Activated naive CD8-positive, alpha-beta T cell (primary cell): ENCODE results near the gene GRB14.

Experiments used
- H3K27ac Mint-ChIP-seq: one replicate; pipeline ENCODE4 v1.8.0; 2021; ENCODE audit warnings: mixed read lengths
- H3K27me3 Mint-ChIP-seq: one replicate; pipeline ENCODE4 v1.8.0; 2021; ENCODE audit warnings: mixed read lengths
- H3K36me3 Mint-ChIP-seq: one replicate; pipeline ENCODE4 v1.8.0; 2021; ENCODE audit warnings: mixed read lengths
- H3K4me1 Mint-ChIP-seq: one replicate; pipeline ENCODE4 v1.8.0; 2021; ENCODE audit warnings: low read depth, mixed read lengths
- H3K4me3 Mint-ChIP-seq: one replicate; pipeline ENCODE4 v1.8.0; 2021; ENCODE audit warnings: mild to moderate bottlenecking, mixed read lengths
- H3K9me3 Mint-ChIP-seq: one replicate; pipeline ENCODE4 v1.8.0; 2021; ENCODE audit warnings: low read depth, mixed read lengths

GRB14 gene

GRCh38 chr2:164625378-164625971 lies 4.2 kb upstream of the GRB14 start:
- Mint-ChIP-seq H3K27ac (no peak overlapping the region), H3K4me1 (peaks cover 4% of the 10 kb centered on the region), H3K4me3 (no peak overlapping the region), H3K27me3 (peaks cover 8% of the 10 kb centered on the region), H3K36me3 (no peaks in the 10 kb centered on the region), H3K9me3 (no peaks in the 10 kb centered on the region)

GRCh38 chr2:164624316-164624715 lies 3.0 kb upstream of the GRB14 start:
- no peaks in the 10 kb centered on the region for H3K9me3 Mint-ChIP-seq
- H3K27me3 Mint-ChIP-seq, result peaks cover 8% of the 10 kb centered on the region
- H3K4me3 Mint-ChIP-seq, result no peak overlapping the region
- H3K27ac Mint-ChIP-seq, result no peak overlapping the region
- peaks cover 7% of the 10 kb centered on the region for H3K4me1 Mint-ChIP-seq
- H3K36me3 Mint-ChIP-seq, result no peaks in the 10 kb centered on the region

DNA sequence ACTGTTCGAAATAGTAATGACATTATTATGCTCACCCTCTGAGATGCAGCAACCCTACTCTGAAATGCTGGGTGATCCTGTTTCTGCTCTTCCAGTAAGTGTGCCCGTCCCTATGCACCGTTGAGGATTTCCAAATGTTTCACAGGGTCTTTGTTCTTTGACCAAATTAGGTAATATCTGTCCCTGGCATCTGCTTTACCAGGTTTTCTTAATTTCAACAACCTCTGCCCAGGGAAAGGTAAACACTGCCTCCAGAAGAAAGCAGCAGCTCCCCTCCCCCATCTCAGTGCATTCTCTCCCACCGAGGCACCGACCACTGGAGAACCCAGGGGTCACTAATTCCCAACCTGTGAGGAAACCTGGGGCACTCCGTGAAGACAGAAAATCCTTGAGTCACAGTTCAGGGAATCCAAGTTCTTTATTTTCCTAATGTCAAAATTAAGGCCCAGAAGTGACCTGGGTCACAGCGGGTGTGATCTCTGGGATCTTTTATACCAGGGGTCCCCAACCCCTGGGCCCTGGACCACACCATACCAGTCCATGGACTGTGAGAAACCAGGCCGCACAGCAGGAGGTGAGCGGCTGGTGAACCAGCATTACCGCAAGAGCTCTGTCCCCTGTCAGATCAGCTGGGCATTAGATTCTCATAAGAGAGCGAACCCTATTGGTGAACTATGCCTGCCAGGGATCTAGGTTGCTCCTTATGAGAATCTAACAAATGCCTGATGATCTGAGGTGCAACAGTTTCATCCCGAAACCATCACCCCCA lies 1.2 kb upstream of the GRB14 start:
- H3K36me3 Mint-ChIP-seq, result no peaks in the 10 kb centered on the region

DNA sequence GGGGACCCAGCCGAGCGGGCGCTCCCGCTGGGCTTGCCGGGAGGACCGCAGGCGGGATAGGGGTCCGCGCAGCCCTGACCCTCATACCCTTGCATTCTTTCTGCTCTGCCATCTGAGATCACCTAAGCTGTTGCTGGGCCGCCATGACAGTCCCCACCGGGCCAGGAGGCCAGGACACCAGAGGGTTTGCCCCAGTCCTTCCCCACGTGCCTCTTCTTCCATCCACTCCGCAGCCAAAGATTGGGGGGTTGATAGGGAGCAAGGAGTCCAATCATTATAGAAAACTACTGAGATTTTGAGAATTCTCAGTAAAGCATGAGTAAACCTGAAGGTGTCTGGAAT lies 453 bp upstream of the GRB14 start:
- Mint-ChIP-seq H3K27ac (no peak overlapping the region), H3K9me3 (peaks cover 3% of the 10 kb centered on the region), H3K27me3 (peaks cover 12% of the 10 kb centered on the region), H3K36me3 (no peaks in the 10 kb centered on the region), H3K4me1 (peaks cover 7% of the 10 kb centered on the region), H3K4me3 (peak overlapping the region; percentile 70)

More for the DNA sequence above, 1.2 kb upstream of the GRB14 start:
- peaks cover 3% of the 10 kb centered on the region for H3K9me3 Mint-ChIP-seq
- no peak overlapping the region for H3K4me3 Mint-ChIP-seq
- peaks cover 7% of the 10 kb centered on the region for H3K4me1 Mint-ChIP-seq
- H3K27me3 Mint-ChIP-seq, result peaks cover 12% of the 10 kb centered on the region
- H3K27ac Mint-ChIP-seq, result no peak overlapping the region

DNA sequence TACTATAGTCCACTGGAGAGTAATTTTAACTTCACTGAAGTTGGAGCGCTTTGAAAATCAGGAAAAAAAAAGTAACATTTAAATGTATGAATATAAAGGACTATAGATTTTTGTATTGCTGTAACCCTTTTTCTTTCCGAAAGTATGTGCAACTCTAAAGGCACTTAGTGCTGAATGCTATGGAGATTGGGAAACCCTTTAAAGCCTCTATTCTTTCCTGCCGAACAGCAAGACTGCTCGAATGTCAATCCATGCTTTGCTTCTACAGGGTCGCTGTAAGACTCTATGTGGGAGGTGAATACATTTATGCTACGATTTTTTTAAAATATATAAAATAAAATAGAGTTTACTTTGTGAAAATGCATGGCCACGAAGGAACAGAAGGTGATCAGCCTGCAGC lies 825 bp downstream of the GRB14 start:
- H3K4me3 Mint-ChIP-seq, result peak overlapping the region; percentile 51
- H3K9me3 Mint-ChIP-seq, result peaks cover 3% of the 10 kb centered on the region
- H3K36me3 Mint-ChIP-seq, result no peaks in the 10 kb centered on the region
- H3K27ac Mint-ChIP-seq, result no peak overlapping the region
- H3K27me3 Mint-ChIP-seq, result peaks cover 12% of the 10 kb centered on the region
- peaks cover 7% of the 10 kb centered on the region for H3K4me1 Mint-ChIP-seq

GRCh38 chr2:164617466-164617865 lies 3.8 kb downstream of the GRB14 start:
- H3K4me1 Mint-ChIP-seq, result peaks cover 7% of the 10 kb centered on the region
- H3K27me3 Mint-ChIP-seq, result peaks cover 6% of the 10 kb centered on the region
- peaks cover 3% of the 10 kb centered on the region for H3K9me3 Mint-ChIP-seq
- H3K27ac Mint-ChIP-seq, result no peak overlapping the region
- H3K36me3 Mint-ChIP-seq, result no peaks in the 10 kb centered on the region
- no peak overlapping the region for H3K4me3 Mint-ChIP-seq

GRCh38 chr2:164613321-164613982 lies 7.8 kb downstream of the GRB14 start:
- Mint-ChIP-seq H3K36me3 (no peaks in the 10 kb centered on the region), H3K9me3 (peaks cover 1% of the 10 kb centered on the region), H3K4me1 (no peaks in the 10 kb centered on the region), H3K27ac (no peak overlapping the region), H3K27me3 (peaks cover 2% of the 10 kb centered on the region), H3K4me3 (no peak overlapping the region)

DNA sequence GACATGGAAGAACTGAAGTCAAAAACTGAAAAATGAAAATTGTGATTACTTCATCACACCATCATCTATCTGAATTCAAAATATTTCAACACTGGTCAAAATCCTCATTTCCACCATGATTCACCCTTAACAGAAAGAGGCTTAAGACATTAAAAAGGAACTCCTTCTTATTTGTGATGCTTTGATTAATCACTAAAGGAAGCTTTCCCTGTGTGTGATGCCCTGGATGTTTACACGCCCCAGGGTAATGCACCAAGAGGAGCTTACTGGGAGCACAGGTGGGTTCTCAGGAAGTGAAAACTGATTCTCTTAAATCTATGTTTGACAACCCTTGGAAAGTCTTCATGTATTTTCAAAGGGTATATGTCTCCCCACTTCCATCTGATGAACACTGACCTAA lies 11.5 kb downstream of the GRB14 start:
- Mint-ChIP-seq H3K4me1 (no peaks in the 10 kb centered on the region), H3K27ac (no peak overlapping the region), H3K4me3 (no peak overlapping the region), H3K9me3 (peaks cover 3% of the 10 kb centered on the region), H3K36me3 (no peaks in the 10 kb centered on the region), H3K27me3 (no peaks in the 10 kb centered on the region)

DNA sequence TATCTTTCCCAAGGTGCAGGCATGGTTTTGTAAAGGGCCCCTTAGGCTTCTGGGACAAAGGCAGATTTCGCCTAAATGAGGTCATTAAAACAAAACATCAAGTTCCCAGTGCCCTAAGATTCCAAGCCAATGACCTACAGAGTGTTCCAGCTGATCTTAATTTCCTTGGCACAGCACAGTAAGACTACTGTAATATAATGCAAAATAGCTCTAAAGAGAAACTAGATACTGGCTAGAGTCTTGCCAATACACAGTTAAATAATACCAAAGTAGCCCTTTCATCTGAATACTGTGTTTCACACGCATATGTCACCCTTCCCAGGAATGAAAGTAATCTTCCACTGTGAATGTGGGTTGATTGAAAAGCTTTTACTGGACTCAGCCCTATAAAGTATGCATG lies 14.7 kb downstream of the GRB14 start:
- Mint-ChIP-seq H3K9me3 (peaks cover 3% of the 10 kb centered on the region), H3K4me1 (no peaks in the 10 kb centered on the region), H3K27ac (no peak overlapping the region), H3K27me3 (no peaks in the 10 kb centered on the region), H3K4me3 (no peak overlapping the region), H3K36me3 (no peaks in the 10 kb centered on the region)

- Mint-ChIP-seq H3K36me3 (no peaks in the 10 kb centered on the region), H3K4me1 (no peaks in the 10 kb centered on the region), H3K9me3 (peaks cover 3% of the 10 kb centered on the region), H3K27me3 (no peaks in the 10 kb centered on the region), H3K4me3 (no peak overlapping the region), H3K27ac (no peak overlapping the region)
These were observed 16.0 kb downstream of the GRB14 start for GRCh38 chr2:164605295-164605694.

GRCh38 chr2:164600763-164601162 lies 20.5 kb downstream of the GRB14 start:
- H3K9me3 Mint-ChIP-seq, result no peaks in the 10 kb centered on the region

GRCh38 chr2:164599954-164600589 lies 21.2 kb downstream of the GRB14 start:
- Mint-ChIP-seq H3K36me3 (no peaks in the 10 kb centered on the region), H3K4me1 (no peaks in the 10 kb centered on the region), H3K27ac (no peak overlapping the region)

More at GRCh38 chr2:164600763-164601162, 20.5 kb downstream of the GRB14 start:
- H3K27ac Mint-ChIP-seq, result no peak overlapping the region
- no peak overlapping the region for H3K4me3 Mint-ChIP-seq
- H3K36me3 Mint-ChIP-seq, result no peaks in the 10 kb centered on the region
- H3K27me3 Mint-ChIP-seq, result no peaks in the 10 kb centered on the region
- H3K4me1 Mint-ChIP-seq, result no peaks in the 10 kb centered on the region

GRCh38 chr2:164597983-164598382 lies 23.3 kb downstream of the GRB14 start:
- Mint-ChIP-seq H3K27me3 (peaks cover 2% of the 10 kb centered on the region), H3K9me3 (no peaks in the 10 kb centered on the region), H3K36me3 (no peaks in the 10 kb centered on the region), H3K27ac (no peak overlapping the region), H3K4me3 (no peak overlapping the region), H3K4me1 (no peaks in the 10 kb centered on the region)

More at GRCh38 chr2:164599954-164600589, 21.2 kb downstream of the GRB14 start:
- peaks cover 2% of the 10 kb centered on the region for H3K27me3 Mint-ChIP-seq
- no peaks in the 10 kb centered on the region for H3K9me3 Mint-ChIP-seq
- no peak overlapping the region for H3K4me3 Mint-ChIP-seq

DNA sequence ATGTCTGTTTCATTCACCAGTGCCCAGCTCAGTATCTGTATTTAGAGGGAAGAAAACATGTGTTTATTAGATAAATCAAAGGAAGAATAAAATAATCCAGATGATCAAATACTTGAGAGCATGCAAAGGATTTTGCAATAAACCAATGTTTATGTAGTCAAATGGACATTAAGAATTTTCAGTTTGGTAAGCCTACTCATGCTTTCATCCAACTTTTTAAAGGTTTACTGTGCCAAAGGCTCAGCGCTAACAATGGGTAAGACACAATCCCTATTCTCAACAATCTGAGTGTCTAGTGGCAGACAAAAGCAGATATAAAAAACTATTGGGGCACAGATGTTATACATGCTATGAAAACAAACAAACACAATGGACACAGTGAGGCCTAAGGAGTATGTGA lies 26.3 kb downstream of the GRB14 start:
- H3K36me3 Mint-ChIP-seq, result no peaks in the 10 kb centered on the region
- no peak overlapping the region for H3K27ac Mint-ChIP-seq
- peaks cover 2% of the 10 kb centered on the region for H3K27me3 Mint-ChIP-seq
- no peaks in the 10 kb centered on the region for H3K9me3 Mint-ChIP-seq
- no peaks in the 10 kb centered on the region for H3K4me1 Mint-ChIP-seq
- H3K4me3 Mint-ChIP-seq, result no peak overlapping the region

- H3K36me3 Mint-ChIP-seq, result no peaks in the 10 kb centered on the region
- H3K27ac Mint-ChIP-seq, result no peak overlapping the region
- H3K27me3 Mint-ChIP-seq, result peaks cover 2% of the 10 kb centered on the region
- no peaks in the 10 kb centered on the region for H3K9me3 Mint-ChIP-seq
- no peak overlapping the region for H3K4me3 Mint-ChIP-seq
- no peaks in the 10 kb centered on the region for H3K4me1 Mint-ChIP-seq
These were observed 27.3 kb downstream of the GRB14 start for GRCh38 chr2:164593959-164594358.
